Measurements from ENCODE around the gene RGS19.

The RGS19 gene

DNA sequence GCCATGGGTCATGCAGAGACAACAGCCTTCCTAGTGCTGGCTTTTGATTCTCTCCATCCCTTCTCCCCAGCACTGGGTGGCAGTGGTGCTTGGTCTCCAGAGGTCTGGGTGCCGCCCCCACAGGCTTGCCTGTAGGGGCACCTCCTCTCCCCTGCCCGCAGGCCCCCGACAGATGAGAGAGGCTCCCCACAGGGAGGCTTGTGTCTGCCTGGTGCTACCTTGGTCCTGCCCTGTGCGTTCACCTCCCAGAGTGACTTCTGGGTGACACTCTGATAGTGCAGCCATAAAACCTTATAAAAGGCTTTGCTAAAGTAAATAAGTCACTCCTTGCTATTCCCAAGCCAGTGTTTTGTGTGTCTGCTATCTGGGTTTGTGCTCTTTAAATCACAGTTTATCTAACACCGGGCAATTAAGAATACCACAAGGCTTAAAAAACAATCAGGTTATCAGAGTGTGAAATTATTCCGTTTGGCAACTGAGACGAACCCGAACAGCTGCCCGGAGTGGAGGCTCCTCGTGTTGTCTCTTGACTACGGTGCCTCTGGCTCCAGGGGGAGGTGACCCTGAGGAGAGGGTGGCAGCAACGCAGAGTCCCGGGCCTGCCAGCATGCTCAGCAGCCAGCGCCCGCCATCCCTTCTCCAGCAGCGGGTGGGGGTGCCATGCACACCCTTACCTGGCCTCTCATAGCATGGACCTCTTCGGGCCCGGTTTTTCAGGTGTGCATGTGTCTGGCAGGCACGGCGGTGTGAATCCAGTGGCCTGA lies 48.8 kb downstream of the RGS19 start:
- TF ChIP-seq TCF12 (IDR thresholded peaks at IDR 0.05; ENCODE audit: low read depth), result no peak
- no peak for TF ChIP-seq YY1 (IDR thresholded peaks at IDR 0.05; ENCODE audit: low read depth)
- TF ChIP-seq TEAD4 (IDR thresholded peaks at IDR 0.05), result no peak
- no peak for TF ChIP-seq USF1 (IDR thresholded peaks at IDR 0.05)
- TF ChIP-seq, protein P1, sequence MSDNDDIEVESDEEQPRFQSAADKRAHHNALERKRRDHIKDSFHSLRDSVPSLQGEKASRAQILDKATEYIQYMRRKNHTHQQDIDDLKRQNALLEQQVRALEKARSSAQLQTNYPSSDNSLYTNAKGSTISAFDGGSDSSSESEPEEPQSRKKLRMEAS (IDR thresholded peaks at IDR 0.05), result no peak
- no peak for TF ChIP-seq CEBPB (IDR thresholded peaks at IDR 0.05)
- no peak for TF ChIP-seq ZBTB7A (IDR thresholded peaks at IDR 0.05; ENCODE audit: low read depth)
- no peak for TF ChIP-seq EP300 (IDR thresholded peaks at IDR 0.05; ENCODE audit: borderline replicate concordance)
- TF ChIP-seq CREB1 (IDR thresholded peaks at IDR 0.05; ENCODE audit: low read depth), result no peak
- TF ChIP-seq FOXM1 (IDR thresholded peaks at IDR 0.05; ENCODE audit: borderline replicate concordance, low read depth), result no peak
- no peak for TF ChIP-seq RAD21 (IDR thresholded peaks at IDR 0.05; ENCODE audit: low read depth)
- TF ChIP-seq, protein P2, sequence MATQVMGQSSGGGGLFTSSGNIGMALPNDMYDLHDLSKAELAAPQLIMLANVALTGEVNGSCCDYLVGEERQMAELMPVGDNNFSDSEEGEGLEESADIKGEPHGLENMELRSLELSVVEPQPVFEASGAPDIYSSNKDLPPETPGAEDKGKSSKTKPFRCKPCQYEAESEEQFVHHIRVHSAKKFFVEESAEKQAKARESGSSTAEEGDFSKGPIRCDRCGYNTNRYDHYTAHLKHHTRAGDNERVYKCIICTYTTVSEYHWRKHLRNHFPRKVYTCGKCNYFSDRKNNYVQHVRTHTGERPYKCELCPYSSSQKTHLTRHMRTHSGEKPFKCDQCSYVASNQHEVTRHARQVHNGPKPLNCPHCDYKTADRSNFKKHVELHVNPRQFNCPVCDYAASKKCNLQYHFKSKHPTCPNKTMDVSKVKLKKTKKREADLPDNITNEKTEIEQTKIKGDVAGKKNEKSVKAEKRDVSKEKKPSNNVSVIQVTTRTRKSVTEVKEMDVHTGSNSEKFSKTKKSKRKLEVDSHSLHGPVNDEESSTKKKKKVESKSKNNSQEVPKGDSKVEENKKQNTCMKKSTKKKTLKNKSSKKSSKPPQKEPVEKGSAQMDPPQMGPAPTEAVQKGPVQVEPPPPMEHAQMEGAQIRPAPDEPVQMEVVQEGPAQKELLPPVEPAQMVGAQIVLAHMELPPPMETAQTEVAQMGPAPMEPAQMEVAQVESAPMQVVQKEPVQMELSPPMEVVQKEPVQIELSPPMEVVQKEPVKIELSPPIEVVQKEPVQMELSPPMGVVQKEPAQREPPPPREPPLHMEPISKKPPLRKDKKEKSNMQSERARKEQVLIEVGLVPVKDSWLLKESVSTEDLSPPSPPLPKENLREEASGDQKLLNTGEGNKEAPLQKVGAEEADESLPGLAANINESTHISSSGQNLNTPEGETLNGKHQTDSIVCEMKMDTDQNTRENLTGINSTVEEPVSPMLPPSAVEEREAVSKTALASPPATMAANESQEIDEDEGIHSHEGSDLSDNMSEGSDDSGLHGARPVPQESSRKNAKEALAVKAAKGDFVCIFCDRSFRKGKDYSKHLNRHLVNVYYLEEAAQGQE (IDR thresholded peaks at IDR 0.05; ENCODE audit: low read depth), result no peak
- no peak for TF ChIP-seq TAF1 (IDR thresholded peaks at IDR 0.05; ENCODE audit: low read depth)
- no peak for TF ChIP-seq NFIC (IDR thresholded peaks at IDR 0.05)
- no peak for TF ChIP-seq EGR1 (IDR thresholded peaks at IDR 0.05)

DNA sequence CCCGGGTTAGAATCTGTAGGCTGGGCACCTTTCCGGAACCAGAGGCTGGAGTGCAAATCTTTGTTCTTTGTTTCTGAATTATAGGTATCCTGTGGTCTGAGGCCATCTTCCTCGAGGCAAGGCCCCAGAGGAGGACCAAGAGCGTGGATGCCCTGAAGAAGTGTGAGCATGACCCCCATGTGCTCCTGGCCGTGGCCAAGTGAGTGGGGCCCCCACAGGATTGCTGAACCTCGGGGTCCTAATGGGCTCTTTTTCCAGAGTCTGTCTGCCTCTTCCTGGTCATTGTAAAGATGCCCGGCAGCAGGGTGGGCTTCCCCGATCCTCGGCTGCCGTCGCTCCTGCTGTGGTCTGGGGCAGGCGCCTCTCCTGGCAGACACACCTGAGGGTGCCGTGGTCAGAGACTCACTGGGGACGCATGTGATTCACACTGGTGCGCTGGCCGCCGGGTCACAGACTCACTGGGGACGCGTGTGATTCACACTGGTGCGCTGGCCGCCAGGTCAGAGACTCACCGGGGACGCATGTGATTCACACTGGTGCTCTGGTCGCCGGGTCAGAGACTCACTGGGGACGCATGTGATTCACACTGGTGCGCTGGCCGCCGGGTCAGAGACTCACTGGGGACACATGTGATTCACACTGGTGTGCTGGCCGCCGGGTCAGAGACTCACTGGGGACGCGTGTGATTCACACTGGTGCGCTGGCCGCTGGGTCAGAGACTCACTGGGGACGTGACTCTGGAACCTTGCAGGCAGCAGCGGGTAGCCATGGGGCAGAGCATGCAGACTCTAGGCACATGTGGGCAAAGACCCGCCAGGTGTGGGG lies 49.8 kb downstream of the RGS19 start:
- TF ChIP-seq CREB1 (IDR thresholded peaks at IDR 0.05; ENCODE audit: low read depth) (no peak), TCF12 (IDR thresholded peaks at IDR 0.05; ENCODE audit: low read depth) (no peak), RAD21 (IDR thresholded peaks at IDR 0.05; ENCODE audit: low read depth) (no peak), TEAD4 (IDR thresholded peaks at IDR 0.05) (no peak), FOXM1 (IDR thresholded peaks at IDR 0.05; ENCODE audit: borderline replicate concordance, low read depth) (no peak), USF1 (IDR thresholded peaks at IDR 0.05) (no peak), ZBTB7A (IDR thresholded peaks at IDR 0.05; ENCODE audit: low read depth) (no peak), TAF1 (IDR thresholded peaks at IDR 0.05; ENCODE audit: low read depth) (no peak), NFIC (IDR thresholded peaks at IDR 0.05) (no peak), YY1 (IDR thresholded peaks at IDR 0.05; ENCODE audit: low read depth) (no peak), EP300 (IDR thresholded peaks at IDR 0.05; ENCODE audit: borderline replicate concordance) (no peak), EGR1 (IDR thresholded peaks at IDR 0.05) (no peak), CEBPB (IDR thresholded peaks at IDR 0.05) (no peak)
- TF ChIP-seq, protein P2 (IDR thresholded peaks at IDR 0.05; ENCODE audit: low read depth), result no peak
- TF ChIP-seq, protein P1 (IDR thresholded peaks at IDR 0.05), result no peak

DNA sequence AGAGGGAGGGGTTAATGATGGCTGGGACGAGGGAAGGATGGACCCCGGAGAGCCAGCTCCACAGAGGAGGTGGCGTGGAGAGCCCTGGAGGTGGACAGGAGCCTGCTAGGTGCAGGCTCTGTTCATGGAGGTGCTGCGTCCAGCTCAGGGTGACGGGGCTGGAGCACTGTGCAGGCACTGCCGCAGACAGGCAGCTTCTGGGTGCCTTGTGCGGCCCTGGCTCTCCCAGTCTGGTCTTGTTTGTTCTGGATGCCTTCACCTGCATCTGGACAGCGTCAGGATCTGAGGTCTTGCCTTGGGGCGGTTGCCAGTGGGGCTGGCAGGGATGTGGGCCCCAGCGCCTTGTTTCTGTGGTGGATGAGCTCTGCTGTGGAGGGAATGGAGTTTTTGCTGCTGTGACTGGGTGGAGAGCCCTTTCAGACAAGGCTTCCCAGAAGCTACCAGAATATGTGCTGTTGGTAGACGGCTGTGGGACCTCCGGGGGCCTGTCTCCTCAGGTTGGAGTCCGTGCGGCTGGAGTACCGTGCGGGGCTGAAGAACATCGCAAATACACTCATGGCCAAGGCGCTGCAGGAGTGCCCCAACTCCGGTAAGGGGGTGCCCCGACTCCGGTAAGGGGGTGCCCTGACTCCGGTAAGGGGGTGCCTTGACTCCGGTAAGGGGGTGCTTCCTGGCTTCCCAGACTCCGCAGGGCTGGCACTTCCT lies 51.2 kb downstream of the RGS19 start:
- TF ChIP-seq USF1 (IDR thresholded peaks at IDR 0.05) (no peak), FOXM1 (IDR thresholded peaks at IDR 0.05; ENCODE audit: borderline replicate concordance, low read depth) (no peak), EP300 (IDR thresholded peaks at IDR 0.05; ENCODE audit: borderline replicate concordance) (no peak), NFIC (IDR thresholded peaks at IDR 0.05) (no peak), TCF12 (IDR thresholded peaks at IDR 0.05; ENCODE audit: low read depth) (no peak), YY1 (IDR thresholded peaks at IDR 0.05; ENCODE audit: low read depth) (no peak), TEAD4 (IDR thresholded peaks at IDR 0.05) (no peak), RAD21 (IDR thresholded peaks at IDR 0.05; ENCODE audit: low read depth) (no peak), CREB1 (IDR thresholded peaks at IDR 0.05; ENCODE audit: low read depth) (no peak), TAF1 (IDR thresholded peaks at IDR 0.05; ENCODE audit: low read depth) (no peak), ZBTB7A (IDR thresholded peaks at IDR 0.05; ENCODE audit: low read depth) (no peak), CEBPB (IDR thresholded peaks at IDR 0.05) (no peak), EGR1 (IDR thresholded peaks at IDR 0.05) (no peak)
- TF ChIP-seq, protein P2 (IDR thresholded peaks at IDR 0.05; ENCODE audit: low read depth), result no peak
- TF ChIP-seq, protein P1 (IDR thresholded peaks at IDR 0.05), result no peak
